Ascending aorta (tissue), 2 donors: ENCODE data around the gene CD58. TPM values are rescaled to one million over a fixed set of nuclear protein-coding genes. Genes with fewer than 3 reads are reported as not detected.

Experiments
- DNase-seq, 2 donors: peaks; one replicate each; pipeline ENCODE4 v3.0.0-alpha.2; 2019; ENCODE audit warnings: low spot score in 2 of 2
- H3K27ac ChIP-seq, 2 donors: fragments of 200-600 bp; sonication (generic); one replicate each; pipeline ENCODE4 v1.5.1; 2016 to 2017; ENCODE audit warnings: mild to moderate bottlenecking in 1 of 2
- H3K27me3 ChIP-seq: fragments of 200-600 bp; sonication (generic); one replicate; pipeline ENCODE4 v1.5.1; 2017
- H3K36me3 ChIP-seq, 2 donors: fragments of 200-600 bp; sonication (generic); one replicate each; pipeline ENCODE4 v1.5.1; 2016
- H3K4me1 ChIP-seq, 2 donors: fragments of 200-600 bp; sonication (generic); one replicate each; pipeline ENCODE4 v1.5.1; 2016 to 2017; ENCODE audit warnings: mild to moderate bottlenecking in 1 of 2
- H3K4me3 ChIP-seq, 2 donors: fragments of 200-600 bp; sonication (generic); one replicate each; pipeline ENCODE4 v1.5.1; 2016 to 2017; ENCODE audit warnings: mild to moderate bottlenecking in 1 of 2
- H3K9me3 ChIP-seq, 2 donors: fragments of 200-600 bp; sonication (generic); one replicate each; pipeline ENCODE4 v1.5.1; 2016
- CTCF ChIP-seq, 3 experiments: fragments of 200-600 bp in 2 of 3; fragments of 450-650 bp in 1 of 3; sonication (generic) in 2 of 3; IDR thresholded peaks; one replicate each; pipeline ENCODE4 v1.5.1; 2016 to 2019; ENCODE audit warnings: antibody characterized with exemption in 3 of 3, mild to moderate bottlenecking in 1 of 3, moderate library complexity in 1 of 3
- intact Hi-C: fragments of 100-400 bp; cut with DNase I; formaldehyde crosslinking; loops from one replicate; pipeline ENCODE4 v1.15.1; 2023
- total RNA-seq: library from RNA; depleted of rRNA; stranded (reverse); fragments of >200 nt; gene quantifications from one replicate; pipeline ENCODE4 v1.1.0, GENCODE V29; 2016

Gene CD58
- total RNA-seq, 1 donor from 2014 or later: 50.7 TPM

- Histone ChIP-seq H3K27ac (no peak overlapping the region), H3K9me3 (peaks cover 0 to 9% of the 10 kb centered on the region in 2 donors), H3K4me1 (no peaks in the 10 kb centered on the region), H3K36me3 (peaks cover under 1 to 15% of the 10 kb centered on the region in 2 donors), H3K4me3 (no peak overlapping the region), H3K27me3 (no peaks in the 10 kb centered on the region)
- TF ChIP-seq CTCF (IDR thresholded peaks at IDR 0.05): no peak
- DNase-seq: no peak
- intact Hi-C loops: no loop called here
Observed at GRCh38 chr1:116528329-116529083, 42.3 kb downstream of the CD58 start.

- Histone ChIP-seq H3K4me1 (peaks cover 0 to 6% of the 10 kb centered on the region in 2 donors), H3K27ac (no peak overlapping the region), H3K9me3 (peaks cover 0 to 9% of the 10 kb centered on the region in 2 donors), H3K27me3 (no peaks in the 10 kb centered on the region), H3K4me3 (no peak overlapping the region), H3K36me3 (peaks cover 0 to 7% of the 10 kb centered on the region in 2 donors)
- intact Hi-C loops: no loop called here
- no peak for TF ChIP-seq CTCF (IDR thresholded peaks at IDR 0.05)
- no peak for DNase-seq
Observed at GRCh38 chr1:116525440-116525839, 45.4 kb downstream of the CD58 start.

- intact Hi-C loops: loop anchor here (1.0 to 5.0 kb wide), 2 partner anchors 12 to 36 kb away; no protein-coding TSS in a partner anchor
- TF ChIP-seq CTCF (IDR thresholded peaks at IDR 0.05): no peak
- peak overlapping the region; percentile 21 to 55 for H3K27ac ChIP-seq
Observed at GRCh38 chr1:116521186-116521585, 49.6 kb downstream of the CD58 start.

GRCh38 chr1:116518400-116518799 lies 52.4 kb downstream of the CD58 start:
- no peak for DNase-seq
- H3K27me3 ChIP-seq: no peaks in the 10 kb centered on the region
- H3K27ac ChIP-seq: no peak overlapping the region
- H3K9me3 ChIP-seq: no peaks in the 10 kb centered on the region
- H3K4me1 ChIP-seq: peaks cover 0 to 6% of the 10 kb centered on the region in 2 donors
- TF ChIP-seq CTCF (IDR thresholded peaks at IDR 0.05): no peak
- no peak overlapping the region for H3K4me3 ChIP-seq
- intact Hi-C loops: no loop called here
- peaks cover 8 to 11% of the 10 kb centered on the region in 2 donors for H3K36me3 ChIP-seq

More at GRCh38 chr1:116521186-116521585, 49.6 kb downstream of the CD58 start:
- H3K36me3 ChIP-seq: peaks cover 8 to 18% of the 10 kb centered on the region in 2 donors
- H3K4me3 ChIP-seq: no peak overlapping the region
- peaks cover 0 to 6% of the 10 kb centered on the region in 2 donors for H3K4me1 ChIP-seq
- no peak for DNase-seq
- H3K9me3 ChIP-seq: no peaks in the 10 kb centered on the region
- H3K27me3 ChIP-seq: no peaks in the 10 kb centered on the region

GRCh38 chr1:116516631-116517030 lies 54.2 kb downstream of the CD58 start:
- Histone ChIP-seq H3K27me3 (no peaks in the 10 kb centered on the region), H3K27ac (no peak overlapping the region), H3K9me3 (no peaks in the 10 kb centered on the region), H3K4me1 (peaks cover 0 to 4% of the 10 kb centered on the region in 2 donors), H3K36me3 (peaks cover 8 to 11% of the 10 kb centered on the region in 2 donors), H3K4me3 (no peak overlapping the region)
- no peak for TF ChIP-seq CTCF (IDR thresholded peaks at IDR 0.05)
- DNase-seq: no peak
- intact Hi-C loops: no loop called here
